Raji (cell line): ENCODE results near the gene NCS1.

Experiments
- POLR2A ChIP-seq: IDR thresholded peaks from 2 replicates; pipeline ENCODE4 v1.6.1; 2011; ENCODE audit warnings: low read depth, low read length, control low read depth; ENCODE audit not compliant: insufficient read depth

The NCS1 gene

GRCh38 chr9:130209422-130209821 is 37.2 kb downstream of the NCS1 start:
- TF ChIP-seq POLR2A = no peak

DNA sequence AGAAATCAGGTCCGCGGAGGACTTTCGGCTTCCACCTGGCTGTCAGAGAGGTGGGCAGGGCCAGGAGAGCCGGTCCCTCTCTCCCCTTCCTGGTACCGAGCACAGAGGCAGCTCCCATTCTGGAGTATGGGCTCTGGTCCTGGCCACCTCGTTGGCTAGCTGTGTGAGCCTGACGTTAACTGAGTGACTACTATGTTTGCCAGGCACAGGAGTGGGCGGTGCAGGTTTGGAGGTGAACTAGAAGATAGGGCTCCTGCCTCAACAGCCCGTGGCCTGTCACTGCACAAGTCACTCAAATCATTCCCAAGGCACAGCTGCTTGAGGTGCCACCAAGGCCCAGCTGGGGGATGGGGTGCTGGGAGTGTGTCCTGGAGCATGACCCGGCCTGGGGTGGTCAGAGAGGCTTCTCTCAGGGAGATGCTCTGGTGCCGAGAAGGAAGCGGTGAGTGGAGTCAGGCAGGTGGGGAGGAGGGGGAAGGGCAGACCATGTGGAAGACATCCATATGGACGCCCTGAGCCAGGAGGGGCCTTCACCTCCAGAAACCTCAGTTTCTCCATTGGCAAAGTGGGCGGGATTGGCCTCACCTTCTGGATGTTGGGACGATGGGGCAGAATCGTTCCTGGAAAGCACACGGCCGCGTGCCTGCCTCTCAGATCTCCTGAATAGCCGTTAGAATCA is 39.5 kb downstream of the NCS1 start:
- TF ChIP-seq POLR2A = no peak

GRCh38 chr9:130212543-130213297 is 40.5 kb downstream of the NCS1 start:
- TF ChIP-seq POLR2A = no peak

DNA sequence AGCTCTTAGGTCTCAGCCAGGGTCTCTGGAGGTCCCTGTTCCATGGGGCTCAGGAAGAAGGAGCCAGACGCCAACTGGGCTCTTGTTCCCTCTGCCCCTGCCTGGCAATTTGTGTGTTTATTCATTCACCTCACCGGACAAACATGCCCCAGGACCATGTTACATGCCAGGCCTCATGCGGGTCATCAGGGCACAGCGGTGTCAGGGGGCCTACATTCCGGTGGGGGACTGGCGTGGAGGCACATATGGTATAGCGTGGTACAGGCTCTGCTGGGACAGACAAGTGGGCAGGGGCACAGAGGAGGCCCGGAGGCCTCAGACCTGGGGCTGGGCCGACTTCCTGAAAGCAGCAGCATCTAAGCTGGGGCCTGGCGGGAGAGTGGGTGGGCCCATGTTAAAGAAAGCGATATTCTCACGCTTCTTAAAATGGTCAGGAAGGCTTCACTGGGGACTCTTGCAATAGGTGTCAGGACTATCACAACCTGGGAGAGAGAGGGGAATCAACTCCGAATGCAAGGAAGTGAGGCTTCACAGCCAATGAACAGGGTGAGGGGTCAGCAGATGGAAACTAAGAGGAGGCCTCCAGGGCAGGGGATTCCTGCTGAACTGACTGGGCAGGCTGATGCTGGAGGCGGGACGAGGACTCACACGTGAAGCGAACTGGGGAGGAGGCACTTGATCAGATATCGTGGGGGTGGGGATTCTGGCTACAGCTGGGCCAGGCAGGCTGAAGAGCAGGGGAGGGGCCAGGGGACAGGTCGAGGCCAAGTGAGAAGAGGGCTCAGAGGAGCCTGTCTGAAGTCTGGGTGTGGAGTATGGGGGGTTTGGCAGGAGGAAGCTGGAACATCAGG is 41.9 kb downstream of the NCS1 start:
- TF ChIP-seq POLR2A = no peak

- TF ChIP-seq POLR2A = no peak
Observed at GRCh38 chr9:130214776-130215340, 42.7 kb downstream of the NCS1 start.

- TF ChIP-seq POLR2A = no peak
Observed at GRCh38 chr9:130215341-130216119, 43.3 kb downstream of the NCS1 start.

GRCh38 chr9:130217838-130218237 is 45.6 kb downstream of the NCS1 start:
- TF ChIP-seq POLR2A = no peak

DNA sequence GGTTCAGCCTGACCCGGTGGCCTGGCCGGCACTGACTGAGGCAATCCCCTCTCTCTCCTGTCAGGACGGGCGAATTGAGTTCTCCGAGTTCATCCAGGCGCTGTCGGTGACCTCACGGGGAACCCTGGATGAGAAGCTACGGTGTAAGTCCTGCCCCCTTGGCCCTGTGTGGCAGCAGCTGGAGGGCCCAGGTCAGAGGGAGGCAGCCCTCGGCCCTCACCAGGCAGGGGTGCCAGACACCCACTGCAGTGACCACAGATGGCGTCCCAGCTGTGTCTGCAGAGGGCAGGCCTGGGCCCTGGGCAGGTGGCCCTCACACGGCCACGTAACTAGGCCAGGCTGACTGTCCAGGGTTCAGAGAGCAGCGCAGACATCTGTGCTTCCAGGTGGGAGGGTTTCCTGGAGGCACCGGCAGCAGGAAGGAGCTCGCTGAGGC is 47.5 kb downstream of the NCS1 start:
- TF ChIP-seq POLR2A = no peak

DNA sequence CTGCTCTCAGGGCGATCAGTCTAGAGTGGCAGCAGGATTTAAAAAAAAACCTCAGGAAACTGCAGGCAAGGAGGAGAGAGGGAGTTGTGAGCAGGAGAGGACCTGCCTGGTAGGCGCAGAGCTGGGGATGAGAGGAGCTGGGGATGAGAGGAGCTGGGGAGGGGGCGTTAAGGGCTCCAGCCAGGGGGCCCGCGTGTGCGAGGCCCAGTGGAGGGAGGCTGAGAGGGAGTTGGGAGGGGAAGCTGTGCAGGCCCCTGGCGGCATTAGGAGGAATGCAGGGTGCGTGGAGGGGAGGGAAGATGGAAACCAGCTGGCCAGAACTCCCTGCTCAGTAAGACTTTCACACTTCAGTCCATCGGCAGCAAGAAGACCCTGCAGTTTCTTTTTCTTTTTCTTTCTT is 48.1 kb downstream of the NCS1 start:
- TF ChIP-seq POLR2A = no peak

- no peak for TF ChIP-seq POLR2A
Observed at GRCh38 chr9:130222833-130223232, 50.6 kb downstream of the NCS1 start.

GRCh38 chr9:130225071-130225470 is 52.9 kb downstream of the NCS1 start:
- TF ChIP-seq POLR2A = no peak

- no peak for TF ChIP-seq POLR2A
Observed at GRCh38 chr9:130225586-130225985, 53.4 kb downstream of the NCS1 start.

DNA sequence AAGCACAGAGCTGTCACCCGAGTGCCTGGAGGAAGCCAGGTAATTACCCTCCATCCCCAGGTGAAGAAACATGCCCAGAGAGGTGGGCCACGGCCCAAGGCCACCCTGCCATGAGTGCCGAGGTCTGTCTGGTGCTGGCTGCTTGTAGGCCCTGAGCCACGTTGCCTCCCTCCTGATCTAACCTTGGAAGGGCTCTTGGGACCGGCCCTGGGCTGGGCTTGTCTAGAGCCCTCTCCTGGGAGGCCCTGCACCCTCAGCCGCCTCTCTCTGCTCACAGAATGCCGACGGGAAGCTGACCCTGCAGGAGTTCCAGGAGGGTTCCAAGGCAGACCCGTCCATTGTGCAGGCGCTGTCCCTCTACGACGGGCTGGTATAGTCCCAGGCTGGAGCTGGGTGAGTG is 53.9 kb downstream of the NCS1 start:
- TF ChIP-seq POLR2A = no peak

- TF ChIP-seq POLR2A = no peak
Observed at GRCh38 chr9:130227833-130228232, 55.6 kb downstream of the NCS1 start.

DNA sequence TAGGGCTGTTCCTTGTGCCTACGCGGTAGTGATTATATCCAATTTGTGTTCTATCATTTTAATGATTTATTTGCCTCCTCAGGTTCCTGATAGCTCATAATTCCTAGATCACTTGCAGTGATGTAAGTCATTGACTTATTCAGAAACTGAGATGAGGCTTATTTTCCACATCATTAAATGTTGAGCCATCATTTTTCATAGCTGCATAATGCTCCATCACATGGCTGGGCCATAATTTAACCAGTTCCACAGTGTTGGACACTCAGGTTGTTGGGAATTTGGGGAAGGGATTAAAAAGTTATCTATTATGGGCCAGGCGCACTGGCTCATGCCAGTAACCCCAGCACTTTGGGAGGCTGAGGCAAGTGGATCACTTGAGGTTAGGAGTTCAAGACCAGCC is 57.6 kb downstream of the NCS1 start:
- no peak for TF ChIP-seq POLR2A
